AG04450 (cell line): ENCODE results near the gene SNAP25. TPM values are rescaled to one million over a fixed set of nuclear protein-coding genes. Genes with fewer than 3 reads are reported as not detected.

Experiments used
- CTCF ChIA-PET: fragments of 300-600, 350-600 bp; formaldehyde crosslinking; extraction: SDS; loops from one replicate; lab custom pipeline; 2022; ENCODE audit warnings: antibody characterized with exemption, inconsistent platforms; lab: Charles Lee
- POLR2A ChIA-PET: fragments of 350-600 bp; formaldehyde crosslinking; extraction: SDS; loops from one replicate; lab custom pipeline; 2021; ENCODE audit warnings: antibody characterized with exemption, inconsistent platforms; lab: Yijun Ruan, JAX
- DNase-seq: peaks from one replicate; pipeline ENCODE4 v3.0.0-alpha.2; 2011; ENCODE audit warnings: low read depth, low spot score
- H3K27ac ChIP-seq: one replicate; pipeline ENCODE4 v1.5.1; 2012; ENCODE audit warnings: low read depth, low read length, control low read depth
- H3K27me3 ChIP-seq: one replicate; pipeline ENCODE4 v1.6.0; 2012; ENCODE audit warnings: low read length; ENCODE audit not compliant: control insufficient read depth, insufficient read depth
- H3K4me3 ChIP-seq: 2 replicates; pipeline ENCODE4 v1.5.1; 2011; ENCODE audit warnings: mild to moderate bottlenecking, low read depth, low read length, control low read depth
- H3K9me3 ChIP-seq: 2 replicates; pipeline ENCODE4 v1.5.1; 2012; ENCODE audit warnings: low read length; ENCODE audit not compliant: control insufficient read depth, insufficient read depth
- CTCF ChIP-seq: IDR thresholded peaks from 2 replicates; pipeline ENCODE4 v1.5.1; 2011; ENCODE audit warnings: low read depth, low read length, control low read depth, inconsistent platforms
- polyA plus RNA-seq: library from polyadenylated mRNA; depleted of rRNA; stranded (reverse); fragments of >200 nt; gene quantifications from 2 replicates; pipeline ENCODE4 v1.2.3, GENCODE V29; 2011

SNAP25 gene
- polyA plus RNA-seq, 1 experiment: 6.6 TPM

GRCh38 chr20:10297684-10298240 lies 79.1 kb downstream of the SNAP25 start:
- H3K27me3 ChIP-seq: no peaks in the 10 kb centered on the region
- H3K27ac ChIP-seq: no peak overlapping the region
- no peak for DNase-seq
- no peaks in the 10 kb centered on the region for H3K9me3 ChIP-seq
- POLR2A ChIA-PET: interaction anchor here (0.6 kb wide), 1 partner anchor 377 kb away, joined by 3 read pairs; no protein-coding TSS in a partner anchor
- H3K4me3 ChIP-seq: no peak overlapping the region
- TF ChIP-seq CTCF: no peak
- CTCF ChIA-PET: interaction anchor here (0.6 to 1.5 kb wide), 5 partner anchors 60 to 433 kb away, joined by 3 to 6 read pairs (median 3); no protein-coding TSS in a partner anchor

GRCh38 chr20:10300582-10301446 lies 82.2 kb downstream of the SNAP25 start:
- Histone ChIP-seq H3K9me3 (no peaks in the 10 kb centered on the region), H3K4me3 (no peak overlapping the region), H3K27ac (no peak overlapping the region), H3K27me3 (no peaks in the 10 kb centered on the region)
- ChIA-PET POLR2A (no interaction called here), CTCF (interaction anchor here (2.3 kb wide), 1 partner anchor 126 kb away, joined by 7 read pairs; no protein-coding TSS in a partner anchor)
- no peak for DNase-seq
- no peak for TF ChIP-seq CTCF

- no peak for DNase-seq
- Histone ChIP-seq H3K9me3 (no peaks in the 10 kb centered on the region), H3K27ac (no peak overlapping the region), H3K27me3 (no peaks in the 10 kb centered on the region), H3K4me3 (no peak overlapping the region)
- POLR2A ChIA-PET: no interaction called here
- CTCF ChIA-PET: interaction anchor here (0.9 to 1.1 kb wide), 2 partner anchors 23 to 326 kb away, joined by 3 to 4 read pairs; no protein-coding TSS in a partner anchor
- no peak for TF ChIP-seq CTCF
These were observed 85.2 kb downstream of the SNAP25 start for GRCh38 chr20:10303852-10304251.

DNA sequence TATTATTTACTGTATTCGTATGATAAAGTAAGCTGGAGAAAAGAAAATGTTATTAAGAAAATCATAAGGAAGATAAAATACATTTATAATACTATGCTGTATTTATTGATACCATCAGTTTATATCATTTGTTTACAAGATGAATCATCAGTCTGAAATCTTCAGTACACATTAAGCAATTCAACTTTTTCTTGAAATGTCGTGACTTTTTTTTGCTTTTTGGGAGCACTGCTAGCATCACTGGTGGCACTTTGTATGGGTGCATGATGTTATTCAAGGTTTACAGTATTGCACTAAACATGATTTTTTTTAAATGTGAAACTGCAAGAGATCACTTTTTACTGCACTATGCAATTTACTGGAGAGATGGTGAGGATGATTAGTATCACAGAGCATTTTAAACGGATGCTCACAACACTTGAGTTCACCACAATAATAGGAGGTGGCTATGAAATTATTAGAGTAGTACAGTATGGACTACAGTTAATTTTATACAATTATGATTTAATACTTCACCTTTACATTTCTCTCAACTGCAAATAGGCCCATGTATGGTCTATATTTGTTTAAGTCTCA lies 85.9 kb downstream of the SNAP25 start:
- Histone ChIP-seq H3K9me3 (no peaks in the 10 kb centered on the region), H3K4me3 (no peak overlapping the region), H3K27me3 (no peaks in the 10 kb centered on the region), H3K27ac (no peak overlapping the region)
- ChIA-PET CTCF (interaction anchor here (0.9 to 1.1 kb wide), 2 partner anchors 23 to 327 kb away, joined by 3 to 4 read pairs; no protein-coding TSS in a partner anchor), POLR2A (no interaction called here)
- TF ChIP-seq CTCF: no peak
- DNase-seq: no peak
